DLD1 (cell line): Measurements from ENCODE around the gene TSPAN32.
"Not testable (repeated sequence)": the region's sequence is repeated elsewhere in the genome, so short reads cannot be mapped to it uniquely, and the experiment has no call there.

ENCODE experiments used
- in situ Hi-C: cut with HindIII; loops from 2 replicates; pipeline ENCODE4 v1.10.0; 2017; ENCODE audit warnings: low sequenced_read_pairs

TSPAN32 gene

GRCh38 chr11:2330696-2331095 is 28.9 kb downstream of the TSPAN32 start:
- in situ Hi-C loops, result loop anchor here (25.0 kb wide), 1 partner anchor 182 kb away; no protein-coding TSS in a partner anchor

- in situ Hi-C loops, result loop anchor here (25.0 kb wide), 1 partner anchor 181 kb away; no protein-coding TSS in a partner anchor
Measured at GRCh38 chr11:2331404-2331803, 29.6 kb downstream of the TSPAN32 start.

GRCh38 chr11:2332569-2332968 is 30.8 kb downstream of the TSPAN32 start:
- in situ Hi-C loops, result loop anchor here (25.0 kb wide), 1 partner anchor 180 kb away; no protein-coding TSS in a partner anchor

GRCh38 chr11:2333486-2334205 is 31.8 kb downstream of the TSPAN32 start:
- in situ Hi-C loops, result loop anchor here (25.0 kb wide), 1 partner anchor 179 kb away; no protein-coding TSS in a partner anchor

GRCh38 chr11:2335286-2335685 is 33.5 kb downstream of the TSPAN32 start:
- in situ Hi-C loops, result loop anchor here (25.0 kb wide), 1 partner anchor 177 kb away; no protein-coding TSS in a partner anchor

GRCh38 chr11:2338760-2339159 is 36.9 kb downstream of the TSPAN32 start:
- in situ Hi-C loops, result loop anchor here (25.0 kb wide), 1 partner anchor 174 kb away; no protein-coding TSS in a partner anchor

- in situ Hi-C loops, result loop anchor here (25.0 kb wide), 1 partner anchor 170 kb away; no protein-coding TSS in a partner anchor
Measured at GRCh38 chr11:2342557-2342956, 40.7 kb downstream of the TSPAN32 start.

GRCh38 chr11:2342981-2343380 is 41.2 kb downstream of the TSPAN32 start:
- in situ Hi-C loops, result loop anchor here (25.0 kb wide), 1 partner anchor 169 kb away; no protein-coding TSS in a partner anchor

GRCh38 chr11:2343502-2343901 is 41.7 kb downstream of the TSPAN32 start:
- in situ Hi-C loops, result loop anchor here (25.0 kb wide), 1 partner anchor 169 kb away; no protein-coding TSS in a partner anchor

GRCh38 chr11:2345050-2345449 is 43.2 kb downstream of the TSPAN32 start:
- in situ Hi-C loops, result loop anchor here (25.0 kb wide), 1 partner anchor 167 kb away; no protein-coding TSS in a partner anchor

GRCh38 chr11:2346014-2346413 is 44.2 kb downstream of the TSPAN32 start:
- in situ Hi-C loops, result loop anchor here (25.0 kb wide), 1 partner anchor 166 kb away; no protein-coding TSS in a partner anchor

GRCh38 chr11:2346586-2347307 is 44.9 kb downstream of the TSPAN32 start:
- in situ Hi-C loops, result loop anchor here (25.0 kb wide), 1 partner anchor 166 kb away; no protein-coding TSS in a partner anchor

- in situ Hi-C loops, result loop anchor here (25.0 kb wide), 1 partner anchor 165 kb away; no protein-coding TSS in a partner anchor
Measured at GRCh38 chr11:2347308-2347830, 45.6 kb downstream of the TSPAN32 start.

- in situ Hi-C loops, result loop anchor here (25.0 kb wide), 1 partner anchor 163 kb away; no protein-coding TSS in a partner anchor
Measured at GRCh38 chr11:2348986-2349385, 47.2 kb downstream of the TSPAN32 start.

- in situ Hi-C loops, result no loop called here
Measured at GRCh38 chr11:2351701-2352100, 49.9 kb downstream of the TSPAN32 start.

- in situ Hi-C loops, result no loop called here
Measured at GRCh38 chr11:2352420-2352819, 50.6 kb downstream of the TSPAN32 start.

GRCh38 chr11:2355000-2355644 is 53.3 kb downstream of the TSPAN32 start:
- in situ Hi-C loops, result no loop called here

GRCh38 chr11:2357246-2357645 is 55.4 kb downstream of the TSPAN32 start:
- in situ Hi-C loops, result no loop called here

- in situ Hi-C loops, result not testable (repeated sequence)
Measured at GRCh38 chr11:2357651-2358050, 55.8 kb downstream of the TSPAN32 start.

GRCh38 chr11:2358754-2359442 is 57.1 kb downstream of the TSPAN32 start:
- in situ Hi-C loops, result no loop called here
